ENCODE measurements around the gene SLC16A10. TPM values are rescaled to one million over a fixed set of nuclear protein-coding genes. Genes with fewer than 3 reads are reported as not detected.

SLC16A10 gene
- total RNA-seq, 1 experiment from 2014 or later: 0.18 TPM

DNA sequence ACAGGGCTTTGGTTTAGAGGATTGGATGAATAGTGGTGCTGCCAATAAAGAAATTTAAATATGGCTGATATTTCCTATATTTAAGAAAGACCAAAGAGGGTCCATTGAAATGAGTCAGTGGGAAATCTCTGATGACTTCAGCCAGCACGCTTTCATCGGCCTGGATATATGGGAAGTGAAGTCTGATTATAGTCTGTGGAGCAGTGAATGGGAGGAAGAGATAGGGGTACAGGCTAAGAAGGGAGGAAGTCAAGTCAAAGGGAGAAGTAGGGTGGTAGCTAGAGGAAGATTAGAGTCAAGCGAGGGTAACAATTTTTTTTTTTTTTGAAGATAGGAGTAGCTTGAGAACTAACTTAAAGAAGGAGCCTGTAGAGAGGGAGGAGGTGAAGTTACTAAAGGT, 22.7 kb downstream of the SLC16A10 start:
- CTCF ChIA-PET: no interaction called here
- intact Hi-C loops (cut with micrococcal nuclease; ENCODE audit: unreplicated experiment): no loop called here
- Histone ChIP-seq H3K4me1 (ENCODE audit: control insufficient read depth, insufficient read depth, low read length) (no peaks in the 10 kb centered on the region), H3K27ac (ENCODE audit: low read length) (no peak overlapping the region), H3K9me3 (ENCODE audit: control insufficient read depth, insufficient read depth, low read depth, low read length) (no peaks in the 10 kb centered on the region), H3K4me3 (ENCODE audit: low read depth in 2 of 2, low read length in 2 of 2) (no peak overlapping the region), H3K27me3 (ENCODE audit: control insufficient read depth, insufficient read depth, low read length) (peaks cover 30% of the 10 kb centered on the region), H3K36me3 (ENCODE audit: control insufficient read depth, insufficient read depth, low read length) (no peaks in the 10 kb centered on the region)
- no peak for ATAC-seq
- POLR2A ChIA-PET: no interaction called here
- no peak for DNase-seq (ENCODE audit: low read depth, low spot score)
- no TSS peak for BruUV-seq (replicated peaks)
- TF ChIP-seq POLR2AphosphoS5 (IDR thresholded peaks at IDR 0.05; ENCODE audit: low read depth, low read length) (no peak), TCF7L2 (IDR thresholded peaks at IDR 0.05; ENCODE audit: low read depth, low read length) (no peak), SIN3A (IDR thresholded peaks at IDR 0.05; ENCODE audit: borderline replicate concordance, insufficient read depth, low read depth, low read length) (no peak)
- TF ChIP-seq, protein P1, sequence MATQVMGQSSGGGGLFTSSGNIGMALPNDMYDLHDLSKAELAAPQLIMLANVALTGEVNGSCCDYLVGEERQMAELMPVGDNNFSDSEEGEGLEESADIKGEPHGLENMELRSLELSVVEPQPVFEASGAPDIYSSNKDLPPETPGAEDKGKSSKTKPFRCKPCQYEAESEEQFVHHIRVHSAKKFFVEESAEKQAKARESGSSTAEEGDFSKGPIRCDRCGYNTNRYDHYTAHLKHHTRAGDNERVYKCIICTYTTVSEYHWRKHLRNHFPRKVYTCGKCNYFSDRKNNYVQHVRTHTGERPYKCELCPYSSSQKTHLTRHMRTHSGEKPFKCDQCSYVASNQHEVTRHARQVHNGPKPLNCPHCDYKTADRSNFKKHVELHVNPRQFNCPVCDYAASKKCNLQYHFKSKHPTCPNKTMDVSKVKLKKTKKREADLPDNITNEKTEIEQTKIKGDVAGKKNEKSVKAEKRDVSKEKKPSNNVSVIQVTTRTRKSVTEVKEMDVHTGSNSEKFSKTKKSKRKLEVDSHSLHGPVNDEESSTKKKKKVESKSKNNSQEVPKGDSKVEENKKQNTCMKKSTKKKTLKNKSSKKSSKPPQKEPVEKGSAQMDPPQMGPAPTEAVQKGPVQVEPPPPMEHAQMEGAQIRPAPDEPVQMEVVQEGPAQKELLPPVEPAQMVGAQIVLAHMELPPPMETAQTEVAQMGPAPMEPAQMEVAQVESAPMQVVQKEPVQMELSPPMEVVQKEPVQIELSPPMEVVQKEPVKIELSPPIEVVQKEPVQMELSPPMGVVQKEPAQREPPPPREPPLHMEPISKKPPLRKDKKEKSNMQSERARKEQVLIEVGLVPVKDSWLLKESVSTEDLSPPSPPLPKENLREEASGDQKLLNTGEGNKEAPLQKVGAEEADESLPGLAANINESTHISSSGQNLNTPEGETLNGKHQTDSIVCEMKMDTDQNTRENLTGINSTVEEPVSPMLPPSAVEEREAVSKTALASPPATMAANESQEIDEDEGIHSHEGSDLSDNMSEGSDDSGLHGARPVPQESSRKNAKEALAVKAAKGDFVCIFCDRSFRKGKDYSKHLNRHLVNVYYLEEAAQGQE (IDR thresholded peaks at IDR 0.05; ENCODE audit: insufficient read depth in 1 of 2, low read depth in 2 of 2, low read length in 1 of 2): no peak
- TF ChIP-seq, protein P2, sequence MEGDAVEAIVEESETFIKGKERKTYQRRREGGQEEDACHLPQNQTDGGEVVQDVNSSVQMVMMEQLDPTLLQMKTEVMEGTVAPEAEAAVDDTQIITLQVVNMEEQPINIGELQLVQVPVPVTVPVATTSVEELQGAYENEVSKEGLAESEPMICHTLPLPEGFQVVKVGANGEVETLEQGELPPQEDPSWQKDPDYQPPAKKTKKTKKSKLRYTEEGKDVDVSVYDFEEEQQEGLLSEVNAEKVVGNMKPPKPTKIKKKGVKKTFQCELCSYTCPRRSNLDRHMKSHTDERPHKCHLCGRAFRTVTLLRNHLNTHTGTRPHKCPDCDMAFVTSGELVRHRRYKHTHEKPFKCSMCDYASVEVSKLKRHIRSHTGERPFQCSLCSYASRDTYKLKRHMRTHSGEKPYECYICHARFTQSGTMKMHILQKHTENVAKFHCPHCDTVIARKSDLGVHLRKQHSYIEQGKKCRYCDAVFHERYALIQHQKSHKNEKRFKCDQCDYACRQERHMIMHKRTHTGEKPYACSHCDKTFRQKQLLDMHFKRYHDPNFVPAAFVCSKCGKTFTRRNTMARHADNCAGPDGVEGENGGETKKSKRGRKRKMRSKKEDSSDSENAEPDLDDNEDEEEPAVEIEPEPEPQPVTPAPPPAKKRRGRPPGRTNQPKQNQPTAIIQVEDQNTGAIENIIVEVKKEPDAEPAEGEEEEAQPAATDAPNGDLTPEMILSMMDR (IDR thresholded peaks at IDR 0.05): no peak
- in situ Hi-C loops (cut with HindIII; ENCODE audit: low pct_unique_long_range_greater_than_20kb, low sequenced_read_pairs): no loop called here

DNA sequence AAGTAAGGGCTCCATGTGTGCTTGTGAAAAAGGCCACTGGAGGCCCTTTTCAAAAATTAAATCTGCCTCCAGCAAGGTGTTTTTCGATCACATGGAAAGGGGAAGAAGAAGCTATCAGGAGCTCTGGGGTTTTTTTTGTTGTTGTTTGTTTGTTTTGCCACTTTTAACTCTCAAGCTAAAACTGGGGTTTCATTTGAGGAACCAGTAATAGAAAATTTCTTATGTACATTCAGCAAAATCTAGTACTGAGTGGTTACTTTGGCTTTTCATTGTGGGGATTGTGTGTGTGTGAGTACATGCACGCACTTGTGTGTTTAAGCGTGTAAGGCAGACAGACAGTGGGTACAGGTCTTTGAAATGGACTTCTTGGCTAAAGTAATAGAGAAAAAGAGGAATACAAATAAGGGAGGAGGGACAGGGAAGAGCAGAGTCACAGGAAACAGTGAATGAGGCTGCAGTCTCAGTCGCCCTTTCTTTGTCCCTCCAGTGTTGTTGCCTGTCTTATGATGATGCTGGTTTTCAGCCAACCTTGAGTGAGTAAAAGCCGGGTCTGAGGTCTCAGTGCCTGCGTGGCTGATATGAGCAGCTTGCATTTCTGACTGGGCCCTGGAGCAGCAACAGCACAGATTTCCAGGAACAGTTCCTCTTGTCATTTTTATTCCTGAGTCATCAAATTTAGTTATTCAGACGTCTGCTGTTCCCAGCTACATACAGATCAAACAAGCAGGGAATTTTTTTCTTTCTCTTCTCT, 26.2 kb downstream of the SLC16A10 start:
- no peak for DNase-seq (ENCODE audit: low read depth, low spot score)
- ChIA-PET CTCF (no interaction called here), POLR2A (no interaction called here)
- in situ Hi-C loops (cut with HindIII; ENCODE audit: low pct_unique_long_range_greater_than_20kb, low sequenced_read_pairs): no loop called here
- Histone ChIP-seq H3K4me1 (ENCODE audit: control insufficient read depth, insufficient read depth, low read length) (no peaks in the 10 kb centered on the region), H3K27me3 (ENCODE audit: control insufficient read depth, insufficient read depth, low read length) (peaks cover 19% of the 10 kb centered on the region), H3K9me3 (ENCODE audit: control insufficient read depth, insufficient read depth, low read depth, low read length) (no peaks in the 10 kb centered on the region), H3K36me3 (ENCODE audit: control insufficient read depth, insufficient read depth, low read length) (no peaks in the 10 kb centered on the region), H3K4me3 (ENCODE audit: low read depth in 2 of 2, low read length in 2 of 2) (no peak overlapping the region), H3K27ac (ENCODE audit: low read length) (no peak overlapping the region)
- no peak for TF ChIP-seq SIN3A (IDR thresholded peaks at IDR 0.05; ENCODE audit: borderline replicate concordance, insufficient read depth, low read depth, low read length)
- no peak for TF ChIP-seq TCF7L2 (IDR thresholded peaks at IDR 0.05; ENCODE audit: low read depth, low read length)
- no peak for TF ChIP-seq POLR2AphosphoS5 (IDR thresholded peaks at IDR 0.05; ENCODE audit: low read depth, low read length)
- TF ChIP-seq, protein P1 (IDR thresholded peaks at IDR 0.05; ENCODE audit: insufficient read depth in 1 of 2, low read depth in 2 of 2, low read length in 1 of 2): no peak
- TF ChIP-seq, protein P2 (IDR thresholded peaks at IDR 0.05): no peak
- ATAC-seq: peak; percentile 51; the same call in 1 of the 2 replicates
- no TSS peak for BruUV-seq (replicated peaks)
- intact Hi-C loops (cut with micrococcal nuclease; ENCODE audit: unreplicated experiment): no loop called here
